HG03039 (cell line): ENCODE results near the gene RRAGC.
"Not testable (repeated sequence)": the region's sequence is repeated elsewhere in the genome, so short reads cannot be mapped to it uniquely, and the experiment has no call there.

Source experiments
- ATAC-seq: cut with Tn5 transposase; IDR thresholded peaks from one replicate; pipeline ENCODE4 v1.9.1; 2021; ENCODE audit warnings: mild to moderate bottlenecking, moderate library complexity; ENCODE audit not compliant: unreplicated experiment

RRAGC gene

GRCh38 chr1:38858833-38859560 lies 575 bp downstream of the RRAGC start:
- peak; percentile 28 for ATAC-seq

- no peak for ATAC-seq
Measured at GRCh38 chr1:38852780-38853179, 6.8 kb downstream of the RRAGC start.

GRCh38 chr1:38848071-38848470 lies 11.5 kb downstream of the RRAGC start:
- ATAC-seq: no peak

GRCh38 chr1:38846210-38846609 lies 13.4 kb downstream of the RRAGC start:
- ATAC-seq: no peak

GRCh38 chr1:38845088-38845487 lies 14.5 kb downstream of the RRAGC start:
- not testable (repeated sequence) for ATAC-seq

- no peak for ATAC-seq
Measured at GRCh38 chr1:38840281-38840680, 19.3 kb downstream of the RRAGC start.

GRCh38 chr1:38839363-38839762 lies 20.2 kb downstream of the RRAGC start:
- no peak for ATAC-seq

- ATAC-seq: not testable (repeated sequence)
Measured at GRCh38 chr1:38836316-38836715, 23.3 kb downstream of the RRAGC start.

- no peak for ATAC-seq
Measured at GRCh38 chr1:38834937-38835827, 24.4 kb downstream of the RRAGC start.

GRCh38 chr1:38834221-38834782 lies 25.3 kb downstream of the RRAGC start:
- no peak for ATAC-seq

- ATAC-seq: no peak
Measured at GRCh38 chr1:38833146-38833545, 26.4 kb downstream of the RRAGC start.

- ATAC-seq: no peak
Measured at GRCh38 chr1:38832370-38832734, 27.2 kb downstream of the RRAGC start.

- ATAC-seq: no peak
Measured at GRCh38 chr1:38831731-38832369, 27.7 kb downstream of the RRAGC start.

GRCh38 chr1:38829368-38829767 lies 30.2 kb downstream of the RRAGC start:
- ATAC-seq: no peak

GRCh38 chr1:38827318-38827717 lies 32.3 kb downstream of the RRAGC start:
- no peak for ATAC-seq

- no peak for ATAC-seq
Measured at GRCh38 chr1:38826886-38827285, 32.7 kb downstream of the RRAGC start.

- no peak for ATAC-seq
Measured at GRCh38 chr1:38826262-38826661, 33.3 kb downstream of the RRAGC start.

- ATAC-seq: no peak
Measured at GRCh38 chr1:38820860-38821259, 38.7 kb downstream of the RRAGC start.

- no peak for ATAC-seq
Measured at GRCh38 chr1:38819516-38819915, 40.1 kb downstream of the RRAGC start.

- no peak for ATAC-seq
Measured at GRCh38 chr1:38819040-38819439, 40.5 kb downstream of the RRAGC start.
